Breast epithelium (tissue), 4 donors: ENCODE results near the gene KCNIP4. TPM values are rescaled to one million over a fixed set of nuclear protein-coding genes. Genes with fewer than 3 reads are reported as not detected.

Experiments
- DNase-seq, 2 donors: peaks; one replicate each; pipeline ENCODE4 v3.0.0-alpha.2; 2019; ENCODE audit warnings: low spot score in 2 of 2
- H3K27ac ChIP-seq, 2 donors: fragments of 200-600 bp; sonication (generic) in 1 of 2; one replicate each; pipeline ENCODE4 v1.5.1; 2016 to 2019; ENCODE audit warnings: mild to moderate bottlenecking in 1 of 2
- H3K27me3 ChIP-seq, 2 donors: fragments of 200-600 bp; sonication (generic) in 1 of 2; one replicate each; pipeline versions ENCODE4 v1.5.1 to v1.6.0; 2017 to 2019; ENCODE audit warnings: control low read depth in 1 of 2, mild to moderate bottlenecking in 1 of 2
- H3K36me3 ChIP-seq: fragments of 200-600 bp; one replicate; pipeline ENCODE4 v1.5.1; 2019
- H3K4me1 ChIP-seq, 2 donors: fragments of 200-600 bp; sonication (generic); one replicate each; pipeline ENCODE4 v1.5.1; 2016 to 2019; ENCODE audit warnings: control low read depth in 1 of 2
- H3K4me3 ChIP-seq, 3 donors: fragments of 200-600 bp; sonication (generic); 1 replicate in 2 of 3; 2 replicates in 1 of 3; pipeline ENCODE4 v1.5.1; 2016 to 2019; ENCODE audit warnings: mild to moderate bottlenecking in 3 of 3, moderate library complexity in 2 of 3
- H3K9me3 ChIP-seq, 2 donors: fragments of 200-600 bp; sonication (generic) in 1 of 2; one replicate each; pipeline ENCODE4 v1.5.1; 2016 to 2019; ENCODE audit warnings: control low read depth in 1 of 2
- POLR2A ChIP-seq: fragments of 450-650 bp; IDR thresholded peaks from one replicate; pipeline ENCODE4 v1.6.1; 2016; ENCODE audit warnings: antibody characterized with exemption, mild to moderate bottlenecking, moderate library complexity
- POLR2AphosphoS5 ChIP-seq, 3 donors: sonication (generic); formaldehyde crosslinking; IDR thresholded peaks; one replicate each; pipeline ENCODE4 v1.6.1; 2017; ENCODE audit warnings: antibody characterized with exemption in 3 of 3
- intact Hi-C: fragments of 100-400 bp; cut with DNase I; formaldehyde crosslinking; loops from one replicate; pipeline ENCODE4 v1.15.1; 2023; ENCODE audit warnings: low total_unique reads
- total RNA-seq, 3 donors: library from RNA; depleted of rRNA; stranded (reverse); fragments of >200 nt; gene quantifications; one replicate each; pipeline ENCODE4 v1.1.0, GENCODE V29; 2016
- TF ChIP-seq, protein P1 (sequence below), 3 donors: fragments of 450-650 bp; IDR thresholded peaks; one replicate each; pipeline ENCODE4 v1.5.1; 2016 to 2017; ENCODE audit warnings: antibody characterized with exemption in 3 of 3, mild to moderate bottlenecking in 3 of 3, moderate library complexity in 3 of 3

KCNIP4 gene
- total RNA-seq, 3 donors from 2014 or later: 0.44 to 0.66 TPM; not detected in 1

DNA sequence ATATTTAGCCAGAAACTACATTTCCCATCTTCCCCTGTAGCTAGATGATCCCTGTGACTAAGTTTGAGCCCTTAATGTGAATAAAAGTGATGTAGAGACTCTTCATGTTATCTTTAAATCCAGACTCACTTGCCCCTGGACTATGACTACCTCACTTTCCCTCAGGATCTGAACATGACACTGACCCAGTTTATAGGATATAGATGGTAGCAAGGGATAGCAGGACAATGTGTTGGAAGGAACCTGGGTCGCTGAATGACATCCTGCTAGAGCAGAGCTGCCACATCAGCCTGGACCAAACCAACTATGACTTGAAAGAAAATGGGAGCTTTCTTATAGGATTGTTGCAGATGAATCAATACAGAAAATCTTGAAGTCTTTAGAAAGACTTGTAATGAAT lies 1110.1 kb downstream of the KCNIP4 start:
- H3K27me3 ChIP-seq: no peaks in the 10 kb centered on the region
- H3K4me3 ChIP-seq: no peak overlapping the region
- DNase-seq: no peak
- no peaks in the 10 kb centered on the region for H3K36me3 ChIP-seq
- H3K27ac ChIP-seq: no peak overlapping the region
- H3K9me3 ChIP-seq: no peaks in the 10 kb centered on the region
- intact Hi-C loops: no loop called here
- H3K4me1 ChIP-seq: no peaks in the 10 kb centered on the region
- no peak for TF ChIP-seq POLR2AphosphoS5 (IDR thresholded peaks at IDR 0.05)
- TF ChIP-seq, protein P1, sequence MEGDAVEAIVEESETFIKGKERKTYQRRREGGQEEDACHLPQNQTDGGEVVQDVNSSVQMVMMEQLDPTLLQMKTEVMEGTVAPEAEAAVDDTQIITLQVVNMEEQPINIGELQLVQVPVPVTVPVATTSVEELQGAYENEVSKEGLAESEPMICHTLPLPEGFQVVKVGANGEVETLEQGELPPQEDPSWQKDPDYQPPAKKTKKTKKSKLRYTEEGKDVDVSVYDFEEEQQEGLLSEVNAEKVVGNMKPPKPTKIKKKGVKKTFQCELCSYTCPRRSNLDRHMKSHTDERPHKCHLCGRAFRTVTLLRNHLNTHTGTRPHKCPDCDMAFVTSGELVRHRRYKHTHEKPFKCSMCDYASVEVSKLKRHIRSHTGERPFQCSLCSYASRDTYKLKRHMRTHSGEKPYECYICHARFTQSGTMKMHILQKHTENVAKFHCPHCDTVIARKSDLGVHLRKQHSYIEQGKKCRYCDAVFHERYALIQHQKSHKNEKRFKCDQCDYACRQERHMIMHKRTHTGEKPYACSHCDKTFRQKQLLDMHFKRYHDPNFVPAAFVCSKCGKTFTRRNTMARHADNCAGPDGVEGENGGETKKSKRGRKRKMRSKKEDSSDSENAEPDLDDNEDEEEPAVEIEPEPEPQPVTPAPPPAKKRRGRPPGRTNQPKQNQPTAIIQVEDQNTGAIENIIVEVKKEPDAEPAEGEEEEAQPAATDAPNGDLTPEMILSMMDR (IDR thresholded peaks at IDR 0.05): no peak
- TF ChIP-seq POLR2A: no peak

DNA sequence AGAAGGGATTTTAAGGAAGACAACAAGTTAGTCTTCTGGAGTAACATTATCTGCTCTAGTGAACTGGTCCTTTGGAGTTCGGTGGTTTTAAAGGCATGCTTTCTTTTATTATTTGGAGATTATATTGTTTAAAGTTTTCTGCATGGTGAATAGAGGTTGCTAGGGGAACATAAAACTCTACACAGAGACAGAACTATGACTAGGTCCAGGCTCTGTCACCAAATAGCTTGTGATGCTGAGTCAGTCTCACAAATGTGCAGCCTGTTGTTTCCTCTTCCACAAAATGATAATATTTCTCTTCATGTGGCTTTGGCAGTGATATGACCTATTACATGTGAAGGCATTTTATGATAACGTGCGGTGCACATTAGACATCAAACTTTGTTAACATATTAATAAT lies 1115.7 kb downstream of the KCNIP4 start:
- TF ChIP-seq POLR2A (no peak), POLR2AphosphoS5 (IDR thresholded peaks at IDR 0.05) (no peak)
- TF ChIP-seq, protein P1 (IDR thresholded peaks at IDR 0.05): no peak
- no peaks in the 10 kb centered on the region for H3K9me3 ChIP-seq
- intact Hi-C loops: no loop called here
- H3K4me1 ChIP-seq: no peaks in the 10 kb centered on the region
- H3K27ac ChIP-seq: no peak overlapping the region
- H3K27me3 ChIP-seq: no peaks in the 10 kb centered on the region
- no peaks in the 10 kb centered on the region for H3K36me3 ChIP-seq
- no peak for DNase-seq
- H3K4me3 ChIP-seq: no peak overlapping the region

DNA sequence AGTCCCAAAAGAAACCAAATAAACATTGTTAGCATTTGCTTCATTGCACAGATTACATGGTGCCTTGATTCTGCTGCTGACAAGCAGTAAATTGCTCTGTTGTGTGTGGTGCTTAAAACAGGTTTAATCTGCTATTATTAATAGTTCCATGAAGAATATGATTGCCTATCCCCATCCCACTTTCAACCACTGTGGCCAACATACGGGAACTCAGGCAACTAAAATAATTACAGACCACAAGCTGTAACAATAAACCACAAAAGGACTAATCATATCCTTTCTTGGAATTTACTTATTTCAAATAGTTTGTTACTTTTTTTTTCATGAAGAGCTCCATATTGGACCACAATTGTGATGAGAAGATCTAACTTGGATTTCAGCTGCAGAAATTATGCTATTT lies 1116.8 kb downstream of the KCNIP4 start:
- TF ChIP-seq, protein P1 (IDR thresholded peaks at IDR 0.05): no peak
- no peak for TF ChIP-seq POLR2AphosphoS5 (IDR thresholded peaks at IDR 0.05)
- no peak for TF ChIP-seq POLR2A
- Histone ChIP-seq H3K4me1 (no peaks in the 10 kb centered on the region), H3K4me3 (no peak overlapping the region), H3K9me3 (no peaks in the 10 kb centered on the region), H3K36me3 (no peaks in the 10 kb centered on the region), H3K27ac (no peak overlapping the region), H3K27me3 (no peaks in the 10 kb centered on the region)
- intact Hi-C loops: no loop called here
- no peak for DNase-seq

DNA sequence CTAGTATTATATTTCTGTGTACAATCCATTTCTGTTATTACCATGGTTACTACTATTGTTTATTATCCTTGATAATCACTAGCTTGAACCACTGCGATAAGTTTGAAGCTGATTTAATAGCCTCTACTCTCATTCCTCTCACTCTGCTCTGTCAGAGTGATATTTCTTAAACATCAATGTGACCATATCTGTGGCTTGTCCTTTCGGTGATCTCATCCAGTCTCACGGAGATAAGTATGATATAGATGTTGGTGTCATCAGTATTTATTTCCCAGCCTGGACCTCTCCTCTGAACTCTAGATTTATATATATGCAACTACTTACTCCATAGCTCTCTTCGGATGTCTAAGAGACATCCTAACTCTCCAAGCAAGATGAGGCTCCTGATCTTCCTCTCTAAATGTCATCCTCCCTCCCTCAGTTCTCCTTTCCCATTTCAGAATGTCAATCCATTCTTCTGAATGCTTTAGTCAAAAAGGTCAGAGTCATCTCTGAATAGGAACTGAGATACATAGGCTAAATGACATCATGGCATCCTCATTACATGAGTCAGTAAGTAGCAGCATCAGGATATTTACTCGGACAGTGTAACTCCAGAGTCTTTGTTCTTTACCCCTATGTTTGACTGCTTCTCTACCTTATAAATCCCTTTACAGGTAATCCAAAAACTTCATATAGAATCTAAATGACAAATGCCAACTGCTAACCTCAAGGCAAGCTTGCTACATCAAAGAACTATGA lies 1118.8 kb downstream of the KCNIP4 start:
- no peak for TF ChIP-seq POLR2AphosphoS5 (IDR thresholded peaks at IDR 0.05)
- TF ChIP-seq, protein P1 (IDR thresholded peaks at IDR 0.05): no peak
- Histone ChIP-seq H3K36me3 (no peaks in the 10 kb centered on the region), H3K27ac (no peak overlapping the region), H3K4me1 (no peaks in the 10 kb centered on the region), H3K4me3 (no peak overlapping the region), H3K9me3 (no peaks in the 10 kb centered on the region), H3K27me3 (no peaks in the 10 kb centered on the region)
- DNase-seq: no peak
- intact Hi-C loops: no loop called here

DNA sequence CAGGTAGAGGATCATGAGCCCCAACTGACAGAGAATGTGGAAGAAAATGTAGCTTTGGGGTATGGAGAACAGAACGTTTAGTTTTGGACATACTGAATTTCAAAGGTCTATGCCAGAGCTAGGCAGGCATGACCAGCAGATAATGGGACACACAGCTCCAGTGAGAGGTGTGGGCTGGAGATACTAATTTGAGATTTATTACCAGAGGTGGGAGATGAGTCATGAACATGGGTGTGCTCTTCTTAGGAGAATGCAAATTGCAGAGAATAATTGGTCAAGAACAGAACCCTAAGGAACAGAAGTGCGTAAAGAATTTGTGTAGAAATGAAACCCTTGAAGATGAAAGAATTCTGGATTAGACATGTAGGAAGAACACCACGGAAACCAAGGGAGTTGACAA lies 1123.1 kb downstream of the KCNIP4 start:
- Histone ChIP-seq H3K4me3 (no peak overlapping the region), H3K9me3 (no peaks in the 10 kb centered on the region), H3K27ac (no peak overlapping the region), H3K4me1 (no peaks in the 10 kb centered on the region), H3K36me3 (no peaks in the 10 kb centered on the region), H3K27me3 (no peaks in the 10 kb centered on the region)
- intact Hi-C loops: no loop called here
- no peak for DNase-seq
- TF ChIP-seq, protein P1 (IDR thresholded peaks at IDR 0.05): no peak
- TF ChIP-seq POLR2AphosphoS5 (IDR thresholded peaks at IDR 0.05): no peak
- TF ChIP-seq POLR2A: no peak
